ENCODE data around the gene GSE1. TPM values are rescaled to one million over a fixed set of nuclear protein-coding genes. Genes with fewer than 3 reads are reported as not detected.
A peak's percentile ranks its signal among the peaks of the same experiment; 100 is the strongest.

GSE1 gene
- total RNA-seq, 6 donors from 2014 or later, result 80.2 to 332 (median 90.8) TPM

DNA sequence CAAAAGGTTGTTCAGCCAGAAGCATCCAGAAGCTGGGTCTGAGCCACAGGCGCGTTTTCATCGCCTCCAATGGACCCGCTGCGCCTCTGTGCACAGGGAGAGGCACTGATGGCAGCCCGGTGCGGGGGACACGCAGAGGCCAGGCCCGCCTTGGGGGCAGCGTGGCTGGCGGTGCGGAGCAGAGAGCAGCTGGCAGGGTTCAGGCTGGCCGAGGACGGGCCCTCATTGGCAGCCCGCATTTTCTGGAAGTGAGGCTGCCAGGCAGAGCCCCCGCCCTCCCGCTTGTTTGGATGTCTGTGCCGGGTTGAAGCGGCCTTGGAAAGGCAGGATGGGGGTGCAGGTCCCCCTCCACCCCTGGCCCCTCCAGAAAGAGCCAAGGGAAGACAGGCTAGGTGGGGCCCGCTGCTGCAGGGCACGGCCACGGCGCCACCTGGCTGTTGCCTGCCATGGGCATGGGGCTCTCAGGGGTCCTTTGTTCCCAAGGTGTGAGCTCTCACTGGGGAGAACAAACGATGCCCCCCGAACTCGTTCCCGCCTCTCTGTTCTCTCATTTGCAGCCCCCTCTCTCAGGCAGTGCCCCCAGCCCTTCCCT lies 18.8 kb downstream of the GSE1 start:
- ATAC-seq (ENCODE audit: low FRiP score in 2 of 2), result no peak
- DNase-seq, result peak in 1 of 2 donors; percentile 69
- Histone ChIP-seq H3K36me3 (peaks cover 3 to 22% (median 18%) of the 10 kb centered on the region in 4 donors), H3K4me1 (peaks cover 13 to 45% (median 19%) of the 10 kb centered on the region in 4 donors), H3K4me3 (no peak overlapping the region), H3K27ac (no peak overlapping the region), H3K9me3 (peaks cover 0 to 11% (median 3%) of the 10 kb centered on the region in 4 donors), H3K27me3 (no peaks in the 10 kb centered on the region)
- WGBS, 2 donors, result 80 to 85% methylated on average over 10 to 21 of the region's 27 CpGs
- no peak for TF ChIP-seq POLR2A (IDR thresholded peaks at IDR 0.05)
- no peak for TF ChIP-seq POLR2AphosphoS5 (IDR thresholded peaks at IDR 0.05)
- no peak for TF ChIP-seq EP300 (IDR thresholded peaks at IDR 0.05)
- TF ChIP-seq, protein P1, sequence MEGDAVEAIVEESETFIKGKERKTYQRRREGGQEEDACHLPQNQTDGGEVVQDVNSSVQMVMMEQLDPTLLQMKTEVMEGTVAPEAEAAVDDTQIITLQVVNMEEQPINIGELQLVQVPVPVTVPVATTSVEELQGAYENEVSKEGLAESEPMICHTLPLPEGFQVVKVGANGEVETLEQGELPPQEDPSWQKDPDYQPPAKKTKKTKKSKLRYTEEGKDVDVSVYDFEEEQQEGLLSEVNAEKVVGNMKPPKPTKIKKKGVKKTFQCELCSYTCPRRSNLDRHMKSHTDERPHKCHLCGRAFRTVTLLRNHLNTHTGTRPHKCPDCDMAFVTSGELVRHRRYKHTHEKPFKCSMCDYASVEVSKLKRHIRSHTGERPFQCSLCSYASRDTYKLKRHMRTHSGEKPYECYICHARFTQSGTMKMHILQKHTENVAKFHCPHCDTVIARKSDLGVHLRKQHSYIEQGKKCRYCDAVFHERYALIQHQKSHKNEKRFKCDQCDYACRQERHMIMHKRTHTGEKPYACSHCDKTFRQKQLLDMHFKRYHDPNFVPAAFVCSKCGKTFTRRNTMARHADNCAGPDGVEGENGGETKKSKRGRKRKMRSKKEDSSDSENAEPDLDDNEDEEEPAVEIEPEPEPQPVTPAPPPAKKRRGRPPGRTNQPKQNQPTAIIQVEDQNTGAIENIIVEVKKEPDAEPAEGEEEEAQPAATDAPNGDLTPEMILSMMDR (IDR thresholded peaks at IDR 0.05), result no peak

DNA sequence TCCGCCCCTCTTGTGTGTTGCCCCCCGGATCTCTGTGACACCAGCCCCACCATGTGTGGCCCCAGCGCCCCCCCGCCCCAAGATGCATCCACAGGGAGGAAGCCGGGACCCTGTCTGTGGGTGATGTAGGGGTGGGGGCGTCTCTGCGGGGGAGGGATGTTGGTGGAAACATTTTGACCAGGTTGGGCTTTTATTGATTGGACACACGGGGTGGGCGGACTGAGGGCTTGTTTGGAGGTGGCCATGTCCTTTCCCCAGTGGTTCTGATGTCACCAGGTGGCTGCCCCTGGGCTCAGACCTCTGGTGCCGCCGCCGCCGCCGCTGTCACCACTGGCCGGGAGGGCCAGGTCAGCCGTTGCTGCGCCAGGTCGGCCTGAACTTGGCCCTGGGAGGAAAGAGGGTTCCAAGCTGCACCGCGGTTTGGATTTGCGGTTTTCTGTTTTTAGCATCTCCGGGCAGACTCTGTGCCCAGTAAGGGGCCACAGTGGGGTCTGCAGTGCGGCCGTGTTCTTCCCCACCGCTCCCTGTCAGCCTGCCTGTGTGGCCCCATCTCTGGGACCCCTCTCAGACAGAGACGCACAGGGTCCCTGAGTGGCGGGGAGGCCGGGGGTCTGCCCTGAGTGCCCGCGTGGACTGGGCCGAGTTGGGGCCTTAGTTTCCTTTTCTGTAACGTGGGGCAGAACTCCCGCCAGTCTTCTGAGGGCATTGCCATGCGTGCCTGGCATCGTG lies 19.8 kb downstream of the GSE1 start:
- peak in 1 of 2 donors; percentile 72 for DNase-seq

GRCh38 chr16:85633438-85633743 lies 20.3 kb downstream of the GSE1 start:
- Histone ChIP-seq H3K36me3 (peaks cover 3 to 35% (median 19%) of the 10 kb centered on the region in 4 donors), H3K4me3 (no peak overlapping the region), H3K4me1 (peaks cover 9 to 52% (median 17%) of the 10 kb centered on the region in 4 donors), H3K27ac (no peak overlapping the region), H3K9me3 (peaks cover 0 to 11% (median 3%) of the 10 kb centered on the region in 4 donors), H3K27me3 (no peaks in the 10 kb centered on the region)
- no peak for TF ChIP-seq EP300 (IDR thresholded peaks at IDR 0.05)
- TF ChIP-seq, protein P1 (IDR thresholded peaks at IDR 0.05), result no peak
- no peak for TF ChIP-seq POLR2A (IDR thresholded peaks at IDR 0.05)
- no peak for TF ChIP-seq POLR2AphosphoS5 (IDR thresholded peaks at IDR 0.05)
- DNase-seq (peak in 1 of 2 donors; percentile 71), ATAC-seq (ENCODE audit: low FRiP score in 2 of 2) (no peak)
- 96 to 99% methylated on average over 10 to 15 of the region's 15 CpGs for WGBS, 2 donors

More for the DNA sequence above, 19.8 kb downstream of the GSE1 start:
- no peak overlapping the region for H3K4me3 ChIP-seq
- WGBS, 2 donors, result 90 to 95% methylated on average over 4 to 35 of the region's 35 CpGs
- peaks cover 0 to 11% (median 3%) of the 10 kb centered on the region in 4 donors for H3K9me3 ChIP-seq
- no peak for TF ChIP-seq POLR2A (IDR thresholded peaks at IDR 0.05)
- no peak for TF ChIP-seq EP300 (IDR thresholded peaks at IDR 0.05)
- TF ChIP-seq, protein P1 (IDR thresholded peaks at IDR 0.05), result no peak
- TF ChIP-seq POLR2AphosphoS5 (IDR thresholded peaks at IDR 0.05), result no peak
- no peak overlapping the region for H3K27ac ChIP-seq
- H3K4me1 ChIP-seq, result peaks cover 12 to 52% (median 19%) of the 10 kb centered on the region in 4 donors
- H3K36me3 ChIP-seq, result peaks cover 3 to 31% (median 20%) of the 10 kb centered on the region in 4 donors
- ATAC-seq (ENCODE audit: low FRiP score in 2 of 2), result no peak
- no peaks in the 10 kb centered on the region for H3K27me3 ChIP-seq

GRCh38 chr16:85633888-85634287 lies 20.8 kb downstream of the GSE1 start:
- TF ChIP-seq, protein P1 (IDR thresholded peaks at IDR 0.05), result no peak
- no peak for TF ChIP-seq POLR2A (IDR thresholded peaks at IDR 0.05)
- TF ChIP-seq EP300 (IDR thresholded peaks at IDR 0.05), result no peak
- TF ChIP-seq POLR2AphosphoS5 (IDR thresholded peaks at IDR 0.05), result no peak
- peaks cover 0 to 11% (median 3%) of the 10 kb centered on the region in 4 donors for H3K9me3 ChIP-seq
- no peak for DNase-seq
- H3K27ac ChIP-seq, result no peak overlapping the region
- no peak for ATAC-seq (ENCODE audit: low FRiP score in 2 of 2)
- peaks cover 9 to 57% (median 18%) of the 10 kb centered on the region in 4 donors for H3K4me1 ChIP-seq
- H3K36me3 ChIP-seq, result peaks cover 3 to 35% (median 19%) of the 10 kb centered on the region in 4 donors
- no peaks in the 10 kb centered on the region for H3K27me3 ChIP-seq
- no peak overlapping the region for H3K4me3 ChIP-seq
- 96 to 97% methylated on average over 19 to 30 of the region's 35 CpGs for WGBS, 2 donors
